ENCODE measurements around the gene CLTA. TPM values are rescaled to one million over a fixed set of nuclear protein-coding genes. Genes with fewer than 3 reads are reported as not detected.

The CLTA gene
- total and polyA plus RNA-seq, 2 donors from 2014 or later: 205 to 331 TPM

DNA sequence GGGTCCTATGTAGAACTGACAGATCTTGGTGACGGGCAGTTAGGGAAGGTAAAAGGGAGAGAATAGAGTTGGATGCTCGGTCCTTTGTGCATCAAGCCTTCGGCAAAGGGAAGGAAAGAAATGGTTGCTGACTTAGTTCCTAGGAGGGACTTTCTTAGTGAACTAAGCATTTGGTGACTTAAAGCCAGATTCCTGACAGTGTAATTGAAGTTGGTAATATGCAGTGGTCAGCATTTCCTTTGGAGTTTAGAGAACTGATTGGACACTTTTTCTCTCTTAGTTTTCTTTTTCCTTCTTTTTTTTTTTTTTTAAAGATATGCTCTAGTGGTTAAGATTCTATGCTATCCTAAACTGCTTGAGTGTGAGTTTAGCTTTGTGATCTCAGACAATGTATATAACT, 2.3 kb downstream of the CLTA start:
- intact Hi-C loops (cut with DNase I): no loop called here
- H3K27ac ChIP-seq (ENCODE audit: low read depth in 2 of 2, low read length in 2 of 2): no peak overlapping the region
- H3K27me3 ChIP-seq (ENCODE audit: control insufficient read depth, insufficient read depth, low read length): no peaks in the 10 kb centered on the region
- H3K4me1 ChIP-seq (ENCODE audit: control insufficient read depth in 2 of 3, insufficient read depth in 2 of 3, low read depth in 1 of 3, low read length in 3 of 3): peaks cover 12 to 25% (median 15%) of the 10 kb centered on the region in 3 donors
- no peaks in the 10 kb centered on the region for H3K9me3 ChIP-seq (ENCODE audit: control insufficient read depth in 2 of 3, insufficient read depth in 1 of 3, low read length in 3 of 3)
- TF ChIP-seq, protein P1, sequence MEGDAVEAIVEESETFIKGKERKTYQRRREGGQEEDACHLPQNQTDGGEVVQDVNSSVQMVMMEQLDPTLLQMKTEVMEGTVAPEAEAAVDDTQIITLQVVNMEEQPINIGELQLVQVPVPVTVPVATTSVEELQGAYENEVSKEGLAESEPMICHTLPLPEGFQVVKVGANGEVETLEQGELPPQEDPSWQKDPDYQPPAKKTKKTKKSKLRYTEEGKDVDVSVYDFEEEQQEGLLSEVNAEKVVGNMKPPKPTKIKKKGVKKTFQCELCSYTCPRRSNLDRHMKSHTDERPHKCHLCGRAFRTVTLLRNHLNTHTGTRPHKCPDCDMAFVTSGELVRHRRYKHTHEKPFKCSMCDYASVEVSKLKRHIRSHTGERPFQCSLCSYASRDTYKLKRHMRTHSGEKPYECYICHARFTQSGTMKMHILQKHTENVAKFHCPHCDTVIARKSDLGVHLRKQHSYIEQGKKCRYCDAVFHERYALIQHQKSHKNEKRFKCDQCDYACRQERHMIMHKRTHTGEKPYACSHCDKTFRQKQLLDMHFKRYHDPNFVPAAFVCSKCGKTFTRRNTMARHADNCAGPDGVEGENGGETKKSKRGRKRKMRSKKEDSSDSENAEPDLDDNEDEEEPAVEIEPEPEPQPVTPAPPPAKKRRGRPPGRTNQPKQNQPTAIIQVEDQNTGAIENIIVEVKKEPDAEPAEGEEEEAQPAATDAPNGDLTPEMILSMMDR (IDR thresholded peaks at IDR 0.05; ENCODE audit: borderline replicate concordance, extremely low read depth, insufficient read depth): no peak
- FAIRE-seq: no peak
- peaks cover 0 to 4% (median 0%) of the 10 kb centered on the region in 3 donors for H3K36me3 ChIP-seq (ENCODE audit: control insufficient read depth in 2 of 3, insufficient read depth in 3 of 3, low read length in 3 of 3)
- DNase-seq: no peak
- H3K4me3 ChIP-seq (ENCODE audit: low read length in 3 of 3): peak overlapping the region; percentile 70 to 97 (median 83)
- H3K9ac ChIP-seq (ENCODE audit: low read length in 3 of 3): peak overlapping the region in 2 of 3 donors; percentile 19 to 37

DNA sequence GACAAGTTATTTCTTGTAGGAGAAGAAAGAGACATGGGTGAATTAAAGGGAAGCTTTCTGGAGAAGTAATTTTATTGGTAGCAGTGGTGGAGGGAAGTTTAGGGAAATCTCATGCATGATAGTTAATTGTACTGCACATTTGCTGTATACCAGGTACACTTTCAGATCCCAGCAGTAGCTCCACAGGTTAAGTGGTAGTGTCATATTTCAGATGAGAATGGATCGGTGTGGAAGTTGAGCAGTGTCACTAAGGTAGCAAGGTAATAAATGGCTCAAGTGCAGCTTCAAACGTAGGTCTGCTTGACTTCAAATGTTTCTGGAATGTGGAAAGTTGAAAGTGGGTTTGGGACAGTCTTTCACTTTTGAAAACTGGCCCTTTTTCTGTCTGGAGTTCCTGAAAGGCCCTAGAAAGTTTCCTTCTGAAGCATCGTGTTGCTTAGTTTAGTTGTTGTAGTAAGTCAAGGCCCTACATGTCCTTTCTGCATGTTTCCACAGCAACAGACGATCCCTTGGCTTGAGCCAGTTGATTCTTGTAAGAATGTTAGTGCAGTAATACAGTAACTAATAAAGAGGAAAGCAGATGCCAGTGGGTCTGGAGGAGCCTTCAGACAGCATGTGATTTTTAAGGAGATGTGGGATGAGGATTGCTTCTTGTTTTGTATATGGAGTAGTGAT, 3.7 kb downstream of the CLTA start:
- TF ChIP-seq, protein P1 (IDR thresholded peaks at IDR 0.05; ENCODE audit: borderline replicate concordance, extremely low read depth, insufficient read depth): no peak
- intact Hi-C loops (cut with DNase I): no loop called here
- no peak overlapping the region for H3K27ac ChIP-seq (ENCODE audit: low read depth in 2 of 2, low read length in 2 of 2)
- no peaks in the 10 kb centered on the region for H3K27me3 ChIP-seq (ENCODE audit: control insufficient read depth, insufficient read depth, low read length)
- DNase-seq: peak in 3 of 5 donors; percentile 28 to 61 (median 48)
- no peak for FAIRE-seq
- H3K9me3 ChIP-seq (ENCODE audit: control insufficient read depth in 2 of 3, insufficient read depth in 1 of 3, low read length in 3 of 3): no peaks in the 10 kb centered on the region
- no peak overlapping the region for H3K9ac ChIP-seq (ENCODE audit: low read length in 3 of 3)
- peaks cover 12 to 25% (median 15%) of the 10 kb centered on the region in 3 donors for H3K4me1 ChIP-seq (ENCODE audit: control insufficient read depth in 2 of 3, insufficient read depth in 2 of 3, low read depth in 1 of 3, low read length in 3 of 3)
- peaks cover 2 to 10% (median 4%) of the 10 kb centered on the region in 3 donors for H3K36me3 ChIP-seq (ENCODE audit: control insufficient read depth in 2 of 3, insufficient read depth in 3 of 3, low read length in 3 of 3)
- no peak overlapping the region for H3K4me3 ChIP-seq (ENCODE audit: low read length in 3 of 3)

DNA sequence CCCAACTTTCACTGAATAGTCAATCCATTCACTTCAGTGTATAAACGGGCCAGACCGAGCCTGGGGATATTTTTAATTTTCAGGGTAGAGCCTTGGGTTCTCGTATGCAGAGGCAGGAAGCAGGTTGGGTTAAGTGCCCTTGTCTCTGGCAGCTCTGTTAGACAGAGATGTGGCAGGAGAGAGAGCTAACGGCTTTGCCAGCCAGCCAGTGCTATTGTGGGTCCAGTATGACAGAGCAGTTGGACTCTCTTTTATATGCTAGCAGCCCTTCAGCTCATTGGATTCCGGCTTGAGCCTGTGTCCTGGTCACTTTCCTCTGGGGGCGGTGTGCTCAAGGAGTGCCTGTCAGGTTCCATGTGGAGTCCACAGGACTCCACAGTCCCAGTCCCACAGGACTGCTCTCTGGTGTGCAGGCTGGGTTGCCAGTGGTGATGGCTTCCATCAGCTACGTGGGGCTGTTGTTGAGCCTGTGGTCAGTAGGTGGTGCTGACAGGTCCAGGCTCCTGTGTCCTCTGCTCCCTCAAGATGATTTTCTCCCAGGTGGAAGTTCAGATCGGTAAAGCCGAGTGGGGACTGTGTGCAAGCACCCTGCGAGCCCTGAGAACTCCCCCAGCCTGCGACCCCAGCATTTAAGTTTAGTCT, 14.3 kb downstream of the CLTA start:
- TF ChIP-seq, protein P1 (IDR thresholded peaks at IDR 0.05; ENCODE audit: borderline replicate concordance, extremely low read depth, insufficient read depth): peak; percentile 22
- intact Hi-C loops (cut with DNase I): no loop called here
- FAIRE-seq: no peak
- no peaks in the 10 kb centered on the region for H3K27me3 ChIP-seq (ENCODE audit: control insufficient read depth, insufficient read depth, low read length)
- no peaks in the 10 kb centered on the region for H3K9me3 ChIP-seq (ENCODE audit: control insufficient read depth in 2 of 3, insufficient read depth in 1 of 3, low read length in 3 of 3)
- H3K4me1 ChIP-seq (ENCODE audit: control insufficient read depth in 2 of 3, insufficient read depth in 2 of 3, low read depth in 1 of 3, low read length in 3 of 3): peaks cover 0 to 16% (median 13%) of the 10 kb centered on the region in 3 donors
- no peak for DNase-seq
- no peak overlapping the region for H3K4me3 ChIP-seq (ENCODE audit: low read length in 3 of 3)
- no peak overlapping the region for H3K9ac ChIP-seq (ENCODE audit: low read length in 3 of 3)
- no peak overlapping the region for H3K27ac ChIP-seq (ENCODE audit: low read depth in 2 of 2, low read length in 2 of 2)
- H3K36me3 ChIP-seq (ENCODE audit: control insufficient read depth in 2 of 3, insufficient read depth in 3 of 3, low read length in 3 of 3): peaks cover 18 to 73% (median 59%) of the 10 kb centered on the region in 3 donors

Measured in kidney (tissue), 14 donors.